ENCODE data around the gene CALY.

DNA sequence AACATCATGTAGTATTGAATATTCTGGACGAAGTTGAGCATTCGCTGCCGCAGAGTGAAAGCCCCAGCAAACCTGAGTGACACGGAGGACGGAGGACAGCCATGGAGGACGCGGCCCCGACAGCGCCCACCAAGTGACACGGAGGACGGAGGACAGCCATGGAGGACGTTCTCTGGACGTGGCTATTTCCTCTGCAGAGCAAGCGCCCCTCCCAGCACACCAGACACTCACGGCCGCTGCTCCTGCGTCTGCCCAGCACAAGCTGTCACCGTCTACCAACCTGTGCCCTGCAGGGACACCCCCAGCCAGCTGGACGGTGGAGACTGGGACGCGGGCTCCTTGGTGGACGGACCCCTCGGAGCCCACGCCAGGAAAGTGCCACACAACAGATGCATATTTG lies 52.8 kb downstream of the CALY start:
- TF ChIP-seq, protein P1, sequence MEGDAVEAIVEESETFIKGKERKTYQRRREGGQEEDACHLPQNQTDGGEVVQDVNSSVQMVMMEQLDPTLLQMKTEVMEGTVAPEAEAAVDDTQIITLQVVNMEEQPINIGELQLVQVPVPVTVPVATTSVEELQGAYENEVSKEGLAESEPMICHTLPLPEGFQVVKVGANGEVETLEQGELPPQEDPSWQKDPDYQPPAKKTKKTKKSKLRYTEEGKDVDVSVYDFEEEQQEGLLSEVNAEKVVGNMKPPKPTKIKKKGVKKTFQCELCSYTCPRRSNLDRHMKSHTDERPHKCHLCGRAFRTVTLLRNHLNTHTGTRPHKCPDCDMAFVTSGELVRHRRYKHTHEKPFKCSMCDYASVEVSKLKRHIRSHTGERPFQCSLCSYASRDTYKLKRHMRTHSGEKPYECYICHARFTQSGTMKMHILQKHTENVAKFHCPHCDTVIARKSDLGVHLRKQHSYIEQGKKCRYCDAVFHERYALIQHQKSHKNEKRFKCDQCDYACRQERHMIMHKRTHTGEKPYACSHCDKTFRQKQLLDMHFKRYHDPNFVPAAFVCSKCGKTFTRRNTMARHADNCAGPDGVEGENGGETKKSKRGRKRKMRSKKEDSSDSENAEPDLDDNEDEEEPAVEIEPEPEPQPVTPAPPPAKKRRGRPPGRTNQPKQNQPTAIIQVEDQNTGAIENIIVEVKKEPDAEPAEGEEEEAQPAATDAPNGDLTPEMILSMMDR (IDR thresholded peaks at IDR 0.05), result no peak
- no peak for TF ChIP-seq POLR2A (IDR thresholded peaks at IDR 0.05)
